Measurements from ENCODE around the gene STPG3.

Gene STPG3

GRCh38 chr9:137251194-137251461 lies at the start of gene STPG3:
TSS of gene STPG3 (plus strand) at chr9:137251286. CDS start at chr9:137251287, 1 bp downstream.
- H3K27ac ChIP-seq: no peak within 1 kb of the TSS
- in situ Hi-C loops (cut with HindIII; ENCODE audit: low pct_ligation_motif_present, low sequenced_read_pairs): no loop called here
- no peak for DNase-seq
- no peak within 1 kb of the TSS for H3K4me3 ChIP-seq (ENCODE audit: low read depth, low read length)
- TF ChIP-seq CTCF (IDR thresholded peaks at IDR 0.05; ENCODE audit: low read depth, low read length, missing control alignments): no peak
- no peaks in the 10 kb centered on the region for H3K36me3 ChIP-seq (replicated peaks)
- H3K27me3 ChIP-seq (replicated peaks): no peaks in the 10 kb centered on the region

- H3K4me3 ChIP-seq (ENCODE audit: low read depth, low read length): no peak overlapping the region
- in situ Hi-C loops (cut with HindIII; ENCODE audit: low pct_ligation_motif_present, low sequenced_read_pairs): no loop called here
- no peak overlapping the region for H3K27ac ChIP-seq
- DNase-seq: no peak
- no peaks in the 10 kb centered on the region for H3K27me3 ChIP-seq (replicated peaks)
- H3K36me3 ChIP-seq (replicated peaks): no peaks in the 10 kb centered on the region
- TF ChIP-seq CTCF (IDR thresholded peaks at IDR 0.05; ENCODE audit: low read depth, low read length, missing control alignments): no peak
Observed at GRCh38 chr9:137202966-137203365, 48.1 kb upstream of the STPG3 start.

- H3K4me3 ChIP-seq (ENCODE audit: low read depth, low read length): peak overlapping the region; percentile 90
- no peaks in the 10 kb centered on the region for H3K36me3 ChIP-seq (replicated peaks)
- in situ Hi-C loops (cut with HindIII; ENCODE audit: low pct_ligation_motif_present, low sequenced_read_pairs): no loop called here
- H3K27ac ChIP-seq: no peak overlapping the region
- TF ChIP-seq CTCF (IDR thresholded peaks at IDR 0.05; ENCODE audit: low read depth, low read length, missing control alignments): no peak
- no peak for DNase-seq
- no peaks in the 10 kb centered on the region for H3K27me3 ChIP-seq (replicated peaks)
Observed at GRCh38 chr9:137204731-137205125, 46.4 kb upstream of the STPG3 start.

GRCh38 chr9:137205126-137206069 lies 45.7 kb upstream of the STPG3 start, which contains the start of the genes NDOR1 and TMEM203:
TSS of gene NDOR1 (plus strand) at chr9:137205700. CDS start at chr9:137205778, 78 bp downstream.
TSS of gene TMEM203 (minus strand) at chr9:137205648. CDS start at chr9:137205414, 234 bp downstream.
- Histone ChIP-seq H3K27me3 (replicated peaks) (no peaks in the 10 kb centered on the region), H3K36me3 (replicated peaks) (no peaks in the 10 kb centered on the region), H3K4me3 (ENCODE audit: low read depth, low read length) (peak within 1 kb of the TSS; percentile 90), H3K27ac (peak within 1 kb of the TSS; percentile 73)
- DNase-seq: peak; percentile 71
- TF ChIP-seq CTCF (IDR thresholded peaks at IDR 0.05; ENCODE audit: low read depth, low read length, missing control alignments): no peak
- in situ Hi-C loops (cut with HindIII; ENCODE audit: low pct_ligation_motif_present, low sequenced_read_pairs): no loop called here

- Histone ChIP-seq H3K4me3 (ENCODE audit: low read depth, low read length) (peak overlapping the region; percentile 90), H3K36me3 (replicated peaks) (no peaks in the 10 kb centered on the region), H3K27me3 (replicated peaks) (no peaks in the 10 kb centered on the region), H3K27ac (no peak overlapping the region)
- DNase-seq: no peak
- in situ Hi-C loops (cut with HindIII; ENCODE audit: low pct_ligation_motif_present, low sequenced_read_pairs): no loop called here
- TF ChIP-seq CTCF (IDR thresholded peaks at IDR 0.05; ENCODE audit: low read depth, low read length, missing control alignments): no peak
Observed at GRCh38 chr9:137206602-137207001, 44.5 kb upstream of the STPG3 start.

Data from brain microvascular endothelial cell (primary cell).